ENCODE measurements around the gene PPP1R3G. TPM values are rescaled to one million over a fixed set of nuclear protein-coding genes. Genes with fewer than 3 reads are reported as not detected.

PPP1R3G gene
- total and polyA plus RNA-seq, 2 of the 13 experiments (the other 11 are each of a cell fraction or from before 2014, with no cell fraction given): 1.2 to 1.3 TPM

DNA sequence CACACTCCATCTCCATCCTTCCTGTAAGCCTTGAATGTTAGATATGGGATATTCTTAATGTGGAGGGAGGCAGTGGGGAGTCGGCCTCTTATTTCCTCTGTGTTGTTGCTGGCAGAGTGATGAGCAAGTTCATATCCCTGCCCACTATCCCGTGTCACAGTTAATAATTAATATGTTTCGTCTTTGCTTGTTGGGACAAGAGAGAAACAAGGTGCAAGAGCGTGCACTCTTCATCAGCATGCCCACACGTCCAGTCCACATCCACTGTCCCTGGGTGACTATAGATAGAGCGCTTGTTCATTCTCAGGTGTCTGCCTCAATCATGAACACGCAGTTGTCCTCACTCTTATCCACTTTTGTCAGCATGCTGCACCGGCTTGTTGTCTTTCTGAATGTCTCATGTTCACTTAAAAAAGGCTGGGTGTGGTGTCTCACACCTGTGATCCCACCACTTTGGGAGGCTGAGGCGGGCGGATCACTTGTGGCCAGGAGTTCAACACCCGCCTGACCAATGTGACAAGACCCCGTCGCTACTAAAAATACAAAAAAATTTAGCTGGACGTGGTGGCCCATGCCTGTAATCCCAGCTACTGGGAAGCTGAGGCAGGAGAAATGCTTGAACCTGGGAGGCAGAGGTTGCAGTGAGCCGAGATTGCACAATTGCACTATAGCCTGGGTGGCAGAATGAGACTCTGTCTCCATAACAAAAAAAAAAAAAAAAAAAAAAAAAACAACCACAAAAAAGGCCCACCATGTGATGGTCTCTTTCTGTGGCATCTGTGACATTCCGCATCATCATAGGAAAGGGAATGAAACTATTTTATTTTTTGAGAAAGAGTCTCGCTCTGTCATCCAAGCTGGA is 34.2 kb downstream of the PPP1R3G start (continued):
- TF ChIP-seq, protein P1, sequence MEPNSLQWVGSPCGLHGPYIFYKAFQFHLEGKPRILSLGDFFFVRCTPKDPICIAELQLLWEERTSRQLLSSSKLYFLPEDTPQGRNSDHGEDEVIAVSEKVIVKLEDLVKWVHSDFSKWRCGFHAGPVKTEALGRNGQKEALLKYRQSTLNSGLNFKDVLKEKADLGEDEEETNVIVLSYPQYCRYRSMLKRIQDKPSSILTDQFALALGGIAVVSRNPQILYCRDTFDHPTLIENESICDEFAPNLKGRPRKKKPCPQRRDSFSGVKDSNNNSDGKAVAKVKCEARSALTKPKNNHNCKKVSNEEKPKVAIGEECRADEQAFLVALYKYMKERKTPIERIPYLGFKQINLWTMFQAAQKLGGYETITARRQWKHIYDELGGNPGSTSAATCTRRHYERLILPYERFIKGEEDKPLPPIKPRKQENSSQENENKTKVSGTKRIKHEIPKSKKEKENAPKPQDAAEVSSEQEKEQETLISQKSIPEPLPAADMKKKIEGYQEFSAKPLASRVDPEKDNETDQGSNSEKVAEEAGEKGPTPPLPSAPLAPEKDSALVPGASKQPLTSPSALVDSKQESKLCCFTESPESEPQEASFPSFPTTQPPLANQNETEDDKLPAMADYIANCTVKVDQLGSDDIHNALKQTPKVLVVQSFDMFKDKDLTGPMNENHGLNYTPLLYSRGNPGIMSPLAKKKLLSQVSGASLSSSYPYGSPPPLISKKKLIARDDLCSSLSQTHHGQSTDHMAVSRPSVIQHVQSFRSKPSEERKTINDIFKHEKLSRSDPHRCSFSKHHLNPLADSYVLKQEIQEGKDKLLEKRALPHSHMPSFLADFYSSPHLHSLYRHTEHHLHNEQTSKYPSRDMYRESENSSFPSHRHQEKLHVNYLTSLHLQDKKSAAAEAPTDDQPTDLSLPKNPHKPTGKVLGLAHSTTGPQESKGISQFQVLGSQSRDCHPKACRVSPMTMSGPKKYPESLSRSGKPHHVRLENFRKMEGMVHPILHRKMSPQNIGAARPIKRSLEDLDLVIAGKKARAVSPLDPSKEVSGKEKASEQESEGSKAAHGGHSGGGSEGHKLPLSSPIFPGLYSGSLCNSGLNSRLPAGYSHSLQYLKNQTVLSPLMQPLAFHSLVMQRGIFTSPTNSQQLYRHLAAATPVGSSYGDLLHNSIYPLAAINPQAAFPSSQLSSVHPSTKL (CRISPR knock-in tag; IDR thresholded peaks at IDR 0.05): peak; percentile 18; the same call in 1 of the 2 replicates
- TF ChIP-seq, protein P2, sequence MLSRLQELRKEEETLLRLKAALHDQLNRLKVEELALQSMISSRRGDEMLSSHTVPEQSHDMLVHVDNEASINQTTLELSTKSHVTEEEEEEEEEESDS (CRISPR knock-in tag; IDR thresholded peaks at IDR 0.05; ENCODE audit: borderline replicate concordance): no peak
- TF ChIP-seq SRSF9 (IDR thresholded peaks at IDR 0.05; ENCODE audit: borderline replicate concordance, insufficient read depth, low read depth, low read length, poor library complexity, severe bottlenecking) (no peak), SSRP1 (CRISPR knock-in tag; IDR thresholded peaks at IDR 0.05) (no peak), ZNF569 (CRISPR knock-in tag; IDR thresholded peaks at IDR 0.05; ENCODE audit: borderline replicate concordance) (no peak), ZNF180 (CRISPR knock-in tag; IDR thresholded peaks at IDR 0.05; ENCODE audit: borderline replicate concordance, low read depth) (no peak), SP140L (CRISPR knock-in tag; IDR thresholded peaks at IDR 0.05; ENCODE audit: borderline replicate concordance) (no peak), MXD4 (CRISPR knock-in tag; IDR thresholded peaks at IDR 0.05) (no peak), SOX13 (IDR thresholded peaks at IDR 0.05) (no peak), SOX13 (CRISPR knock-in tag; conservative IDR thresholded peaks at IDR 0.05 in 1 of 2, IDR thresholded peaks at IDR 0.05 in 1 of 2) (peak in 1 of 2 experiments; percentile 23; a peak in 1 of 4 replicates), MAZ (IDR thresholded peaks at IDR 0.05; ENCODE audit: borderline replicate concordance, low read depth, low read length) (no peak), MAZ (CRISPR knock-in tag; IDR thresholded peaks at IDR 0.05; ENCODE audit: low read depth) (no peak), RFXANK (CRISPR knock-in tag; IDR thresholded peaks at IDR 0.05) (no peak)
- TF ChIP-seq, protein P3, sequence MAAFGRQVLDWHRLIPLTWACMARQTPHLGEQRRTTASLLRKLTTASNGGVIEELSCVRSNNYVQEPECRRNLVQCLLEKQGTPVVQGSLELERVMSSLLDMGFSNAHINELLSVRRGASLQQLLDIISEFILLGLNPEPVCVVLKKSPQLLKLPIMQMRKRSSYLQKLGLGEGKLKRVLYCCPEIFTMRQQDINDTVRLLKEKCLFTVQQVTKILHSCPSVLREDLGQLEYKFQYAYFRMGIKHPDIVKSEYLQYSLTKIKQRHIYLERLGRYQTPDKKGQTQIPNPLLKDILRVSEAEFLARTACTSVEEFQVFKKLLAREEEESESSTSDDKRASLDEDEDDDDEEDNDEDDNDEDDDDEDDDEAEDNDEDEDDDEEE (CRISPR knock-in tag; IDR thresholded peaks at IDR 0.05): no peak
- TF ChIP-seq, protein P4, sequence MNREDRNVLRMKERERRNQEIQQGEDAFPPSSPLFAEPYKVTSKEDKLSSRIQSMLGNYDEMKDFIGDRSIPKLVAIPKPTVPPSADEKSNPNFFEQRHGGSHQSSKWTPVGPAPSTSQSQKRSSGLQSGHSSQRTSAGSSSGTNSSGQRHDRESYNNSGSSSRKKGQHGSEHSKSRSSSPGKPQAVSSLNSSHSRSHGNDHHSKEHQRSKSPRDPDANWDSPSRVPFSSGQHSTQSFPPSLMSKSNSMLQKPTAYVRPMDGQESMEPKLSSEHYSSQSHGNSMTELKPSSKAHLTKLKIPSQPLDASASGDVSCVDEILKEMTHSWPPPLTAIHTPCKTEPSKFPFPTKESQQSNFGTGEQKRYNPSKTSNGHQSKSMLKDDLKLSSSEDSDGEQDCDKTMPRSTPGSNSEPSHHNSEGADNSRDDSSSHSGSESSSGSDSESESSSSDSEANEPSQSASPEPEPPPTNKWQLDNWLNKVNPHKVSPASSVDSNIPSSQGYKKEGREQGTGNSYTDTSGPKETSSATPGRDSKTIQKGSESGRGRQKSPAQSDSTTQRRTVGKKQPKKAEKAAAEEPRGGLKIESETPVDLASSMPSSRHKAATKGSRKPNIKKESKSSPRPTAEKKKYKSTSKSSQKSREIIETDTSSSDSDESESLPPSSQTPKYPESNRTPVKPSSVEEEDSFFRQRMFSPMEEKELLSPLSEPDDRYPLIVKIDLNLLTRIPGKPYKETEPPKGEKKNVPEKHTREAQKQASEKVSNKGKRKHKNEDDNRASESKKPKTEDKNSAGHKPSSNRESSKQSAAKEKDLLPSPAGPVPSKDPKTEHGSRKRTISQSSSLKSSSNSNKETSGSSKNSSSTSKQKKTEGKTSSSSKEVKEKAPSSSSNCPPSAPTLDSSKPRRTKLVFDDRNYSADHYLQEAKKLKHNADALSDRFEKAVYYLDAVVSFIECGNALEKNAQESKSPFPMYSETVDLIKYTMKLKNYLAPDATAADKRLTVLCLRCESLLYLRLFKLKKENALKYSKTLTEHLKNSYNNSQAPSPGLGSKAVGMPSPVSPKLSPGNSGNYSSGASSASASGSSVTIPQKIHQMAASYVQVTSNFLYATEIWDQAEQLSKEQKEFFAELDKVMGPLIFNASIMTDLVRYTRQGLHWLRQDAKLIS (CRISPR knock-in tag; IDR thresholded peaks at IDR 0.05): no peak
- TF ChIP-seq, protein P5, sequence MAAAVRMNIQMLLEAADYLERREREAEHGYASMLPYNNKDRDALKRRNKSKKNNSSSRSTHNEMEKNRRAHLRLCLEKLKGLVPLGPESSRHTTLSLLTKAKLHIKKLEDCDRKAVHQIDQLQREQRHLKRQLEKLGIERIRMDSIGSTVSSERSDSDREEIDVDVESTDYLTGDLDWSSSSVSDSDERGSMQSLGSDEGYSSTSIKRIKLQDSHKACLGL (CRISPR knock-in tag; IDR thresholded peaks at IDR 0.05): 0 out of 2 replicates have a peak, but pooled peaks have one; percentile 43
